ENCODE data around the gene RFTN1. TPM values are rescaled to one million over a fixed set of nuclear protein-coding genes. Genes with fewer than 3 reads are reported as not detected.

Gene RFTN1
- total RNA-seq, 2 experiments from 2014 or later: 95.9 to 109 TPM

GRCh38 chr3:16338999-16339398 lies 174.5 kb downstream of the RFTN1 start:
- Mint-ChIP-seq H3K27me3 (ENCODE audit: low read depth) (no peaks in the 10 kb centered on the region), H3K36me3 (ENCODE audit: low read depth) (peaks cover 39% of the 10 kb centered on the region), H3K4me1 (ENCODE audit: low read depth) (peaks cover 67% of the 10 kb centered on the region), H3K9me3 (peaks cover 2% of the 10 kb centered on the region), H3K27ac (peak overlapping the region; percentile 73), H3K4me3 (no peak overlapping the region)
- intact Hi-C loops (cut with micrococcal nuclease): loop anchor here (1.0 to 2.0 kb wide), 3 partner anchors 38 to 174 kb away; partner anchors contain the start of gene RFTN1
- DNase-seq: peak; percentile 36
- CTCF ChIA-PET: interaction anchor here (1.3 to 4.1 kb wide), 3 partner anchors 19 to 75 kb away, joined by 4 to 13 read pairs (median 11); partner anchors contain the start of genes DPH3 and OXNAD1

DNA sequence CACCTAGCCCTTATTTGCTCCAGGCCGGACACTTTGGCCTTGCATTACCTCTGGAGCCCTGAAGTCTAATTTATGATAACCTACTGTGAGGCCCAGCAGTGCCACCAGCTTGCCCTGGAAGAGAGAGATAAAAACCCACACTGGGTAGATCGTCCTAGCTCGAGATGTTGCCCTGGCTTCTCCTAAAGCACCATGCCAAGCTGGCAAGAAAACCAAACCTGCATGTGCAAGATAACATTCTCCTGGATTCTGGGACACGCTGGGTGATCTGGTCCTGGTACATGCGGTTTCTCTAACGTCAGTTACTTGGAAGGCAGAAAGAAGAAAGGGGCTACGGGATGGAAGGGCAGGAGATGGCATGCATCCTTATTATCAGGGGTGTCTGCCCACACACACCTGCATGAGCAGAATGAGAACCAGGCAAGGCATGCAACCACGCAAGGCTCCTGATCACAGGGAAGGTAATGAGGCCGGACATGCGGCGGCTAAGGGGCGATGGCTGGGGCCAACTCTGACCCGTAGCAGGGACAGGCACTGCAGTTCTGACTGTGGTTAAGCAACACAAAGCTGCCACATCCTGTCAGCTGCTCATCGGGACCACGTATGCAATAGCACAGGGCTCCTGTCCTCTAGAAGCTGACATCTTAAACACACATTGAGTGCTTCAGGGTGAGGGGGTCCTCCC lies 175.5 kb downstream of the RFTN1 start:
- intact Hi-C loops (cut with micrococcal nuclease): loop anchor here (1.0 to 2.0 kb wide), 3 partner anchors 39 to 175 kb away; partner anchors contain the start of gene RFTN1
- H3K4me1 Mint-ChIP-seq (ENCODE audit: low read depth): peaks cover 63% of the 10 kb centered on the region

GRCh38 chr3:16336825-16337224 lies 176.7 kb downstream of the RFTN1 start:
- H3K36me3 Mint-ChIP-seq (ENCODE audit: low read depth): peaks cover 44% of the 10 kb centered on the region

More for the DNA sequence above, 175.5 kb downstream of the RFTN1 start:
- peak; percentile 80 for DNase-seq
- H3K36me3 Mint-ChIP-seq (ENCODE audit: low read depth): peaks cover 36% of the 10 kb centered on the region
- no peak overlapping the region for H3K4me3 Mint-ChIP-seq
- CTCF ChIA-PET: interaction anchor here (0.9 to 4.1 kb wide), 5 partner anchors 10 to 90 kb away, joined by 3 to 13 read pairs (median 4); partner anchors contain the start of genes DPH3 and OXNAD1
- peak overlapping the region; percentile 73 for H3K27ac Mint-ChIP-seq
- H3K9me3 Mint-ChIP-seq: peaks cover 2% of the 10 kb centered on the region
- no peaks in the 10 kb centered on the region for H3K27me3 Mint-ChIP-seq (ENCODE audit: low read depth)

GRCh38 chr3:16335772-16336645 lies 177.5 kb downstream of the RFTN1 start:
- DNase-seq: no peak
- peaks cover 17% of the 10 kb centered on the region for H3K9me3 Mint-ChIP-seq
- CTCF ChIA-PET: interaction anchor here (1.1 to 4.1 kb wide), 3 partner anchors 16 to 184 kb away, joined by 4 to 11 read pairs (median 4); no protein-coding TSS in a partner anchor
- H3K4me3 Mint-ChIP-seq: no peak overlapping the region
- peaks cover 62% of the 10 kb centered on the region for H3K4me1 Mint-ChIP-seq (ENCODE audit: low read depth)
- H3K27me3 Mint-ChIP-seq (ENCODE audit: low read depth): no peaks in the 10 kb centered on the region
- H3K36me3 Mint-ChIP-seq (ENCODE audit: low read depth): peaks cover 51% of the 10 kb centered on the region
- peak overlapping the region; percentile 16 for H3K27ac Mint-ChIP-seq
- intact Hi-C loops (cut with micrococcal nuclease): no loop called here

More at GRCh38 chr3:16336825-16337224, 176.7 kb downstream of the RFTN1 start:
- Mint-ChIP-seq H3K27me3 (ENCODE audit: low read depth) (no peaks in the 10 kb centered on the region), H3K4me3 (no peak overlapping the region), H3K9me3 (peaks cover 10% of the 10 kb centered on the region), H3K4me1 (ENCODE audit: low read depth) (peaks cover 62% of the 10 kb centered on the region), H3K27ac (peak overlapping the region; percentile 30)
- no peak for DNase-seq
- CTCF ChIA-PET: interaction anchor here (0.7 to 4.1 kb wide), 4 partner anchors 12 to 184 kb away, joined by 3 to 11 read pairs (median 4); no protein-coding TSS in a partner anchor
- intact Hi-C loops (cut with micrococcal nuclease): no loop called here

DNA sequence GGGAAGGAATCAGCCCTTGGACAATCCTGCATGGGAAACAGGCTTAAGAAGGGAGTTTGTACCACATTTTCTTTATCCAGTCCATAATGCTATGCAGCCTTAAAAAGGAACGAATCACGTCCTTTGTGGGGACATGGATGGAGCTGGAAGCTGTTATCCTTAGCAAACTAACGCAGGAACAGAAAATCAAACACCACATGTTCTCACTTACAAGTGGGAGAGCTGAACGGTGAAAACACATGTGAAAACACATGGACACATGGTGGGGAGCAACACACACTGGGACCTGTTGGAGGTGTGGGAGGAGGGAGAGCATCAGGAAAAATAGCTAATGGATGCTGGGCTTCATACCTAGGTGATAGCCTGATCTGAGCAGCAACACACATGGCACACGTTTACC lies 178.2 kb downstream of the RFTN1 start:
- Mint-ChIP-seq H3K4me1 (ENCODE audit: low read depth) (peaks cover 58% of the 10 kb centered on the region), H3K27me3 (ENCODE audit: low read depth) (no peaks in the 10 kb centered on the region), H3K4me3 (no peak overlapping the region), H3K9me3 (peaks cover 22% of the 10 kb centered on the region), H3K36me3 (ENCODE audit: low read depth) (peaks cover 58% of the 10 kb centered on the region), H3K27ac (peak overlapping the region; percentile 42)
- CTCF ChIA-PET: no interaction called here
- DNase-seq: no peak
- intact Hi-C loops (cut with micrococcal nuclease): no loop called here

DNA sequence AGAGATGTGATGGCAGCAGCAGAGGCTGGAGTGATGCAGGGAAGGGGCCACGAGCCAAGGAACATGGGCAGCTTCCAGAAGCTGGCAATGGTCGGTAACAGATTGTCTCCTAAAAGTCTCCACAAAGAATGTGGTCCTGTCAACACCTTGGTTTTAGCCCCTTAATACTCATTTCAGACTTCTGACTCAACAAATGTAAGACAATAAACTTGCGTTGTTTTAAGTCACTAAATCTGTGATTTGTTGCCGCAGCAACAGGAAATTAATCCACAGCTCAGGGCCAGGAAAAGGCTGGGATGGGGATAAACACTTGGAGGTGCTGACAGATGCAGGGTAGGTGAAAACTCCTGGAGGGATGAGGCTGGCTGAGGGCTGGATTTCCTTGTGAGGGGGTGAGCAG lies 178.6 kb downstream of the RFTN1 start:
- CTCF ChIA-PET: no interaction called here
- Mint-ChIP-seq H3K9me3 (peaks cover 26% of the 10 kb centered on the region), H3K4me1 (ENCODE audit: low read depth) (peaks cover 55% of the 10 kb centered on the region), H3K27me3 (ENCODE audit: low read depth) (no peaks in the 10 kb centered on the region), H3K4me3 (no peak overlapping the region), H3K36me3 (ENCODE audit: low read depth) (peaks cover 60% of the 10 kb centered on the region), H3K27ac (peak overlapping the region; percentile 73)
- no peak for DNase-seq
- intact Hi-C loops (cut with micrococcal nuclease): no loop called here

DNA sequence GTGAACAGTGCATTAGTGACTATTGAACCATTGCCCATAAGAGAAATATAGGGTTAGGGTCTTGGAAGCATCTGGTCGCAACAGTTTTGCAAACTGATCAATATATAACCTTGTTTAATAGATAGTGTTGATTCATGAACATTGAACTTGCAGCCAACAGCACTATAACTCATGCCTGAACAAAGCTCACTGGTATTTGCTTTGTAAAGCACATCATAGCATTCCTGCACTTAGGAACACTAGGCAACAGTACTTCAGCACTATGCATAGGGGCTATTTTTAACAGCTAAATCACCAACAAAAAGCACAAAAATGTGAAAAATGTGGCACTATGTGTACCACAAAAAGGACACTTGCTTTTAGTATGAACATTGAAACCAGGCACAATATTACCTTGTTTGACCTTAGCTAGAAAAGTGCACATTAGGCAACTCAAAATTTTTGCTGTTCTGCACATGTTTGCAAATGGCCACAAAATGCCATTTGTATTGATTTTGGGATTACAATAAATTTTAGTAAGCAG lies 180.5 kb downstream of the RFTN1 start:
- no peaks in the 10 kb centered on the region for H3K27me3 Mint-ChIP-seq (ENCODE audit: low read depth)
- H3K27ac Mint-ChIP-seq: peak overlapping the region; percentile 1
- CTCF ChIA-PET: interaction anchor here (0.6 to 1.0 kb wide), 3 partner anchors 12 to 706 kb away, joined by 3 to 4 read pairs (median 3); no protein-coding TSS in a partner anchor
- intact Hi-C loops (cut with micrococcal nuclease): no loop called here
- H3K4me3 Mint-ChIP-seq: no peak overlapping the region
- H3K4me1 Mint-ChIP-seq (ENCODE audit: low read depth): peaks cover 35% of the 10 kb centered on the region
- DNase-seq: no peak
- H3K9me3 Mint-ChIP-seq: peaks cover 26% of the 10 kb centered on the region
- peaks cover 66% of the 10 kb centered on the region for H3K36me3 Mint-ChIP-seq (ENCODE audit: low read depth)

- peak overlapping the region; percentile 42 for H3K27ac Mint-ChIP-seq
- intact Hi-C loops (cut with micrococcal nuclease): no loop called here
- H3K4me1 Mint-ChIP-seq (ENCODE audit: low read depth): peaks cover 36% of the 10 kb centered on the region
- CTCF ChIA-PET: no interaction called here
- no peak overlapping the region for H3K4me3 Mint-ChIP-seq
- H3K36me3 Mint-ChIP-seq (ENCODE audit: low read depth): peaks cover 68% of the 10 kb centered on the region
- H3K9me3 Mint-ChIP-seq: peaks cover 26% of the 10 kb centered on the region
- no peak for DNase-seq
- no peaks in the 10 kb centered on the region for H3K27me3 Mint-ChIP-seq (ENCODE audit: low read depth)
Observed at GRCh38 chr3:16331319-16331883, 182.1 kb downstream of the RFTN1 start.

GRCh38 chr3:16330351-16330750 lies 183.1 kb downstream of the RFTN1 start:
- H3K27ac Mint-ChIP-seq: peak overlapping the region; percentile 9
- H3K27me3 Mint-ChIP-seq (ENCODE audit: low read depth): no peaks in the 10 kb centered on the region
- DNase-seq: no peak
- H3K9me3 Mint-ChIP-seq: peaks cover 26% of the 10 kb centered on the region
- intact Hi-C loops (cut with micrococcal nuclease): no loop called here
- no peak overlapping the region for H3K4me3 Mint-ChIP-seq
- CTCF ChIA-PET: no interaction called here
- H3K4me1 Mint-ChIP-seq (ENCODE audit: low read depth): peaks cover 32% of the 10 kb centered on the region
- peaks cover 67% of the 10 kb centered on the region for H3K36me3 Mint-ChIP-seq (ENCODE audit: low read depth)

DNA sequence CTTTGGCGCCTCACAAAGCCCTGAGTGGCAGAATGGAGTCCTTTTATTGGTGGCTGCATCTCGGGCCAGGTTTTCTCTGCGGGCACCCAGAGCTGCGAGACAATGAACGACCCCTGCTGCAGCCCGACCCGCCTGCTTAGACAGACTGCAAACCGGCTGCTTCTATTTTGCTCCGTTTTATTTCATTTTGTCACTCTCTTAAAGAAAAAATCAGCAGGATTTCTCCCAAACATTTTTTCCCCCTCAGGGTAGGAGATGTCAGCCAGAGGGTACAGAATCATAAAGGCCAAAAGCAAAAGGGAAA lies 183.7 kb downstream of the RFTN1 start:
- H3K4me1 Mint-ChIP-seq (ENCODE audit: low read depth): peaks cover 29% of the 10 kb centered on the region
- peak overlapping the region; percentile 63 for H3K27ac Mint-ChIP-seq
- peaks cover 63% of the 10 kb centered on the region for H3K36me3 Mint-ChIP-seq (ENCODE audit: low read depth)
- intact Hi-C loops (cut with micrococcal nuclease): no loop called here
- H3K27me3 Mint-ChIP-seq (ENCODE audit: low read depth): no peaks in the 10 kb centered on the region
- H3K4me3 Mint-ChIP-seq: no peak overlapping the region
- no peak for DNase-seq
- H3K9me3 Mint-ChIP-seq: peaks cover 26% of the 10 kb centered on the region
- CTCF ChIA-PET: no interaction called here

DNA sequence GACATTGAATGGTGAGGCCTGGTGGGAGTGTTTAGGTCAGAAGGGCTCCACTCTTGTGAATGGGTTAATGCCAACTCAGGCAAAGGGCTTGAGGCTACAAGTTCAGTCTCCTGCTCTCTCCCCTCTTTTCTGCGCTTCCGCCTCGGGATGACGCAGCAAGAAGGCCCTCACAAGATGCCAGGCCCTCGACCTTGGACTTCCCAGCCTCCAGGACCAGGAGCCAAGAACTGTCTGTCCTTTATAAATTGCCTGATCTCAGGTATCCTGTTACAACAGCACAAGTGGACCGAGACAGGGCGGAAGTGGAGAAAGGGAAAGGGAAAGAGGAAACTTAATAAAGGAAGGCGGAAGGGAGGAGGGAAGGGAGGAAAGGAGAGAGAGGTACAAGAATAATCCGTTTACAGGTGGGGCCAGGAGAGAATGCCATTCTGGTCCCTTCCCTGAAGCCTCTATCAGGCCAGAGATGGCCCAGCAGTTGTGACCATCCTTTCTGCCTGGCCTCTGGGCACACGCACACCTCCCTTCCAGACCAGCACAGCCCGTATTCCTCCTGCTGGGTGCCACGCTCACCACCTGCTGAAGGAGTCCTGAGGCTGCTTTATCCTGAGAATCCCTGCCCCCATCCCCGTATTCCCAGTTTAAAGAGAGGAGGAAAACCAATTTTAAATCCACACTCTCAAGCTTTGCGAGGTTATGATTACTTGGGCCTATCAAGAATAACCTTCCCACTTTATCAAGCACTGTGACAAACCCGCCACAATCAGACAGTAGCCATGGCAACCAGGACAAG lies 184.3 kb downstream of the RFTN1 start:
- Mint-ChIP-seq H3K4me3 (no peak overlapping the region), H3K27me3 (ENCODE audit: low read depth) (no peaks in the 10 kb centered on the region), H3K4me1 (ENCODE audit: low read depth) (peaks cover 25% of the 10 kb centered on the region), H3K27ac (peak overlapping the region; percentile 63), H3K9me3 (peaks cover 24% of the 10 kb centered on the region), H3K36me3 (ENCODE audit: low read depth) (peaks cover 58% of the 10 kb centered on the region)
- intact Hi-C loops (cut with micrococcal nuclease): no loop called here
- DNase-seq: no peak
- CTCF ChIA-PET: no interaction called here

Measured in activated naive CD4-positive, alpha-beta T cell treated with anti-CD3 and anti-CD28 coated beads for 36 hours (primary cell).